Panc1 (cell line): ENCODE measurements around the gene CTSO. TPM values are rescaled to one million over a fixed set of nuclear protein-coding genes. Genes with fewer than 3 reads are reported as not detected.

Experiments
- ATAC-seq: fragments of 200-7000 bp; cut with Tn5 transposase; 2 replicates; pipeline ENCODE4 v1.9.1; 2020; ENCODE audit warnings: mild to moderate bottlenecking, moderate library complexity
- BruUV-seq: library from RNA; stranded (reverse); fragments of 400-500 nt; replicated peaks from 2 replicates; lab custom pipeline; 2021; lab: Mats Ljungman, UMichigan
- CTCF ChIA-PET: fragments of 300-600 bp; sonication (Branson Sonifier 250); formaldehyde crosslinking; loops from one replicate; lab custom pipeline; 2022; ENCODE audit warnings: antibody characterized with exemption; lab: Charles Lee
- POLR2A ChIA-PET: fragments of 300-600 bp; sonication (Branson Sonifier 250); formaldehyde crosslinking; loops from one replicate; lab custom pipeline; 2022; ENCODE audit warnings: antibody characterized with exemption; lab: Charles Lee
- DNase-seq: peaks from one replicate; pipeline ENCODE4 v3.0.0-alpha.2; 2010; ENCODE audit warnings: low read depth, low spot score
- H3K27ac ChIP-seq: 2 replicates; pipeline ENCODE4 v1.5.1; 2011; ENCODE audit warnings: mild to moderate bottlenecking, low read length, inconsistent platforms
- H3K27me3 ChIP-seq: fragments of 200-500 bp; sonication (Bioruptor generic); 2 replicates; pipeline ENCODE4 v1.6.0; 2014; ENCODE audit warnings: low read length, inconsistent platforms; ENCODE audit not compliant: control insufficient read depth, insufficient read depth
- H3K36me3 ChIP-seq: fragments of 200-500 bp; sonication (Bioruptor generic); 2 replicates; pipeline ENCODE4 v1.5.1; 2014; ENCODE audit warnings: inconsistent platforms, mild to moderate bottlenecking, low read length, moderate library complexity; ENCODE audit not compliant: control insufficient read depth, insufficient read depth
- H3K4me1 ChIP-seq: 2 replicates; pipeline ENCODE4 v1.5.1; 2011; ENCODE audit warnings: inconsistent platforms, mild to moderate bottlenecking, low read length, moderate library complexity; ENCODE audit not compliant: control insufficient read depth, insufficient read depth
- H3K4me3 ChIP-seq, 2 experiments: 2 replicates each; pipeline ENCODE4 v1.5.1; 2011 to 2012; ENCODE audit warnings: low read depth in 2 of 2, low read length in 2 of 2, mild to moderate bottlenecking in 2 of 2, inconsistent platforms in 1 of 2, moderate library complexity in 1 of 2
- H3K9me3 ChIP-seq: fragments of 200-500 bp; sonication (Bioruptor generic); 2 replicates; pipeline ENCODE4 v1.5.1; 2014; ENCODE audit warnings: low read depth, mild to moderate bottlenecking, inconsistent platforms, low read length, moderate library complexity; ENCODE audit not compliant: control insufficient read depth, insufficient read depth
- POLR2AphosphoS5 ChIP-seq: IDR thresholded peaks from 2 replicates; pipeline ENCODE4 v1.6.1; 2012; ENCODE audit warnings: mild to moderate bottlenecking, low read depth, low read length, moderate library complexity
- SIN3A ChIP-seq: IDR thresholded peaks from 2 replicates; pipeline ENCODE4 v1.6.1; 2012; ENCODE audit warnings: low read depth, mild to moderate bottlenecking, low read length, moderate library complexity, borderline replicate concordance; ENCODE audit not compliant: insufficient read depth
- TCF7L2 ChIP-seq: IDR thresholded peaks from 2 replicates; pipeline ENCODE4 v1.6.1; 2011; ENCODE audit warnings: mild to moderate bottlenecking, low read depth, low read length, inconsistent platforms
- in situ Hi-C: cut with HindIII; loops from 2 replicates; pipeline ENCODE4 v1.10.0; 2016; ENCODE audit warnings: low sequenced_read_pairs, low pct_unique_long_range_greater_than_20kb
- intact Hi-C: fragments of 100-400 bp; cut with micrococcal nuclease; formaldehyde crosslinking; loops from one replicate; pipeline ENCODE4 v1.10.0; 2022; ENCODE audit not compliant: unreplicated experiment
- total RNA-seq: library from RNA; stranded (reverse); gene quantifications from one replicate; pipeline ENCODE4 v1.2.1, GENCODE V29; 2021; ENCODE audit not compliant: unreplicated experiment
- TF ChIP-seq, protein P1 (sequence below), 2 experiments: IDR thresholded peaks; 2 replicates each; pipeline ENCODE4 v1.6.1; 2011 to 2012; ENCODE audit warnings: low read depth in 2 of 2, control low read depth in 1 of 2, low read length in 1 of 2, mild to moderate bottlenecking in 1 of 2, moderate library complexity in 1 of 2; ENCODE audit not compliant: insufficient read depth in 1 of 2
- TF ChIP-seq, protein P2 (sequence below): fragments of 450-650 bp; IDR thresholded peaks from 2 replicates; pipeline ENCODE4 v1.5.1; 2017; ENCODE audit warnings: mild to moderate bottlenecking

Gene CTSO
- total RNA-seq, 1 experiment from 2014 or later, result 3.3 TPM

DNA sequence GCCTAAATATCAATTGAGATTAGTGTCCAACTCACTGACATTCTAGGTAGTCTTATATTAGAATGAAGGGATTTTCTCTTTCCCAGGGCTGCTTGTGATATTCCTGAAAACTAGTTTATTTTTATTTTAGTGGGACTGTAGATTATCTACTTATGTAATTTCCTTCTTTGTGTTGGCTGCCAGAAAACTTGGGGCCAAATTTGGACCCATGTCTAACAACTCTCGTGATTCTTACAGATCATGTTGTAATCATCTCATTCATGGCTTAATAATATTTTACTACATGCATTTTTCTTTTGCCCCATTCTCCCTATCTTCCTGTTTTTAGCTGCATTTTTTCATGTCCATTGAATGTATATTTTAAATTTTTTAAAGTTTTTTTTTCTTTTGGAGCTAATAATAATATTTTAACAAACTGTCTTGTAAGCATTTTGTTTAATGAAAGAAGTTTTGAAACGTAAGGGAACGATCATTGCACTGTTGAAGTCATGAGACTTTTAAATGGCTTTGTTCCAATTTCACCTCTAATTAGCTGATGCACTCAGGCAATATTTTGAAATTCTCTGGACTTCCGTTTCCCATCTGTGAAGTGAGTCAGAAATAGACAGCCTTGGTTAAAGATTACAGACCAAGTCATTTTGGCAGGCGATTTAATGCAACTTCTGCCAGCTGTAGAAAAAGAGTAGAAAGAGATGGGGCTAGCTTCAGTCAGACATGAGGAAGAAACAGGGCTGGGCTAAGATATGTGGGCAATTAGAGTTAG lies 64.5 kb downstream of the CTSO start:
- no peaks in the 10 kb centered on the region for H3K4me1 ChIP-seq
- no peak overlapping the region for H3K4me3 ChIP-seq
- no peak overlapping the region for H3K27ac ChIP-seq
- no peak for ATAC-seq
- BruUV-seq, result no TSS peak
- H3K9me3 ChIP-seq, result no peaks in the 10 kb centered on the region
- ChIA-PET POLR2A (no interaction called here), CTCF (no interaction called here)
- in situ Hi-C loops, result no loop called here
- DNase-seq, result no peak
- no peaks in the 10 kb centered on the region for H3K36me3 ChIP-seq
- TF ChIP-seq TCF7L2 (no peak), POLR2AphosphoS5 (no peak), SIN3A (no peak)
- TF ChIP-seq, protein P1, sequence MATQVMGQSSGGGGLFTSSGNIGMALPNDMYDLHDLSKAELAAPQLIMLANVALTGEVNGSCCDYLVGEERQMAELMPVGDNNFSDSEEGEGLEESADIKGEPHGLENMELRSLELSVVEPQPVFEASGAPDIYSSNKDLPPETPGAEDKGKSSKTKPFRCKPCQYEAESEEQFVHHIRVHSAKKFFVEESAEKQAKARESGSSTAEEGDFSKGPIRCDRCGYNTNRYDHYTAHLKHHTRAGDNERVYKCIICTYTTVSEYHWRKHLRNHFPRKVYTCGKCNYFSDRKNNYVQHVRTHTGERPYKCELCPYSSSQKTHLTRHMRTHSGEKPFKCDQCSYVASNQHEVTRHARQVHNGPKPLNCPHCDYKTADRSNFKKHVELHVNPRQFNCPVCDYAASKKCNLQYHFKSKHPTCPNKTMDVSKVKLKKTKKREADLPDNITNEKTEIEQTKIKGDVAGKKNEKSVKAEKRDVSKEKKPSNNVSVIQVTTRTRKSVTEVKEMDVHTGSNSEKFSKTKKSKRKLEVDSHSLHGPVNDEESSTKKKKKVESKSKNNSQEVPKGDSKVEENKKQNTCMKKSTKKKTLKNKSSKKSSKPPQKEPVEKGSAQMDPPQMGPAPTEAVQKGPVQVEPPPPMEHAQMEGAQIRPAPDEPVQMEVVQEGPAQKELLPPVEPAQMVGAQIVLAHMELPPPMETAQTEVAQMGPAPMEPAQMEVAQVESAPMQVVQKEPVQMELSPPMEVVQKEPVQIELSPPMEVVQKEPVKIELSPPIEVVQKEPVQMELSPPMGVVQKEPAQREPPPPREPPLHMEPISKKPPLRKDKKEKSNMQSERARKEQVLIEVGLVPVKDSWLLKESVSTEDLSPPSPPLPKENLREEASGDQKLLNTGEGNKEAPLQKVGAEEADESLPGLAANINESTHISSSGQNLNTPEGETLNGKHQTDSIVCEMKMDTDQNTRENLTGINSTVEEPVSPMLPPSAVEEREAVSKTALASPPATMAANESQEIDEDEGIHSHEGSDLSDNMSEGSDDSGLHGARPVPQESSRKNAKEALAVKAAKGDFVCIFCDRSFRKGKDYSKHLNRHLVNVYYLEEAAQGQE (IDR thresholded peaks at IDR 0.05; ENCODE audit: insufficient read depth in 1 of 2, low read depth in 2 of 2, low read length in 1 of 2), result no peak
- TF ChIP-seq, protein P2, sequence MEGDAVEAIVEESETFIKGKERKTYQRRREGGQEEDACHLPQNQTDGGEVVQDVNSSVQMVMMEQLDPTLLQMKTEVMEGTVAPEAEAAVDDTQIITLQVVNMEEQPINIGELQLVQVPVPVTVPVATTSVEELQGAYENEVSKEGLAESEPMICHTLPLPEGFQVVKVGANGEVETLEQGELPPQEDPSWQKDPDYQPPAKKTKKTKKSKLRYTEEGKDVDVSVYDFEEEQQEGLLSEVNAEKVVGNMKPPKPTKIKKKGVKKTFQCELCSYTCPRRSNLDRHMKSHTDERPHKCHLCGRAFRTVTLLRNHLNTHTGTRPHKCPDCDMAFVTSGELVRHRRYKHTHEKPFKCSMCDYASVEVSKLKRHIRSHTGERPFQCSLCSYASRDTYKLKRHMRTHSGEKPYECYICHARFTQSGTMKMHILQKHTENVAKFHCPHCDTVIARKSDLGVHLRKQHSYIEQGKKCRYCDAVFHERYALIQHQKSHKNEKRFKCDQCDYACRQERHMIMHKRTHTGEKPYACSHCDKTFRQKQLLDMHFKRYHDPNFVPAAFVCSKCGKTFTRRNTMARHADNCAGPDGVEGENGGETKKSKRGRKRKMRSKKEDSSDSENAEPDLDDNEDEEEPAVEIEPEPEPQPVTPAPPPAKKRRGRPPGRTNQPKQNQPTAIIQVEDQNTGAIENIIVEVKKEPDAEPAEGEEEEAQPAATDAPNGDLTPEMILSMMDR, result no peak
- intact Hi-C loops, result no loop called here
- H3K27me3 ChIP-seq, result no peaks in the 10 kb centered on the region

DNA sequence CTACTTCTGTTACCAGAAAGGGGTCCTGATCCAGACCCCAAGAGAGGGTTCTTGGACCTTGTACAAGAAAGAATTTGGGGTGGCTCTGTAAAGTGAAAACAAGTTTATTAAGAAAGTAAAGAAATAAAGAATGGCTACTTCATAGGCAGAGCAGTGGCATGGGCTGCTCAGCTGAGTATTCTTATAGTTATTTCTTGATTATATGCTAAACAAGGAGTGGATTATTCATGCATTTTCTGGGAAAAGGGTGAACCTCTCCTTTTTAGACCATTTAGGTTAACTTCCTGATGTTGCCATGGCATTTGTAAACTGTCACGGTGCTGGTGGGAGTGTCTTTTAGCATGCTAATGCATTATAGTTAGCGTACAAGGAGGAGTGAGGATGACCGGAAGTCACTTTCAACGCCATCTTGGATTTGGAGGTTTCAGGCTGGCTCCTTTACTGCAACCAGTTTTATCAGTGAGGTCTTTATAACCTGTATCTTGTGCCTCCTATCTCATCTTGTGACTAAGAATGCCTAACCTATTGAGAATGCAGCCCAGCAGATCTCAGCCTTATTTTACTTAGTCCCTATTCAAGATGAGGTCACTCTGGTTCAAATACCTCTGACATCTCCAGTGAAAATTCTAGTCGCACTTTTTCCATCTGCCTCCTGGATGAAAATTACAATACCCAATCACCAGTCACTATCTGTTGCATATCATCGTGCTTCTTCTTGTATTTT lies 65.7 kb downstream of the CTSO start:
- Histone ChIP-seq H3K4me3 (no peak overlapping the region), H3K27me3 (no peaks in the 10 kb centered on the region), H3K4me1 (no peaks in the 10 kb centered on the region), H3K36me3 (no peaks in the 10 kb centered on the region), H3K27ac (no peak overlapping the region), H3K9me3 (no peaks in the 10 kb centered on the region)
- ATAC-seq (no peak), DNase-seq (no peak)
- no TSS peak for BruUV-seq
- in situ Hi-C loops, result no loop called here
- CTCF ChIA-PET, result no interaction called here
- intact Hi-C loops, result no loop called here
- POLR2A ChIA-PET, result no interaction called here
- TF ChIP-seq, protein P1 (IDR thresholded peaks at IDR 0.05; ENCODE audit: insufficient read depth in 1 of 2, low read depth in 2 of 2, low read length in 1 of 2), result no peak
- TF ChIP-seq SIN3A, result no peak
